Regular cardiac myocyte (primary cell): ENCODE results near the gene SUGT1. TPM values are rescaled to one million over a fixed set of nuclear protein-coding genes. Genes with fewer than 3 reads are reported as not detected.

Experiments used
- total RNA-seq: library from RNA; depleted of rRNA; stranded (reverse); fragments of >200 nt; gene quantifications from 2 replicates; pipeline ENCODE4 v1.2.3, GENCODE V29; 2014

Gene SUGT1
- total RNA-seq, result 55.5 and 95.9 TPM in 2 replicates

GRCh38 chr13:52652196-52652979, at the start of gene SUGT1:
Gene SUGT1 (plus strand): TSS chr13:52652836. CDS start chr13:52652921, 85 bp downstream.

GRCh38 chr13:52642131-52642530, 10.5 kb upstream of the SUGT1 start, which contains the start of gene HNRNPA1L2:
Gene HNRNPA1L2 (plus strand): TSS chr13:52642431. CDS start chr13:52642493, 62 bp downstream.

GRCh38 chr13:52739468-52740071, 86.9 kb downstream of the SUGT1 start, which contains the start of gene CNMD:
Gene CNMD (minus strand): TSS chr13:52739820. CDS start chr13:52739701, 119 bp downstream.

Other genes starting within 250 kb of the SUGT1 start
- gene THSD1, start 246.7 kb upstream of the SUGT1 start, total RNA-seq, result 12.3 and 14.9 TPM in 2 replicates
- 20.1 and 20.3 TPM in 2 replicates for gene VPS36, start 202.2 kb upstream of the SUGT1 start, total RNA-seq
- gene CKAP2, start 197.4 kb upstream of the SUGT1 start, total RNA-seq, result 9.9 and 45.2 TPM in 2 replicates
- 1.7 and 3.3 TPM in 2 replicates for gene HNRNPA1L2, start 10.4 kb upstream of the SUGT1 start, total RNA-seq
- gene CNMD, start 87.0 kb downstream of the SUGT1 start, total RNA-seq, result not detected in 2 replicates
- not detected in 2 replicates for gene PCDH8, start 195.8 kb downstream of the SUGT1 start, total RNA-seq